ENCODE data around the gene TEAD1. TPM values are rescaled to one million over a fixed set of nuclear protein-coding genes. Genes with fewer than 3 reads are reported as not detected.

Gene TEAD1
- total RNA-seq, 2 experiments from 2014 or later: 0.25 to 0.83 TPM

DNA sequence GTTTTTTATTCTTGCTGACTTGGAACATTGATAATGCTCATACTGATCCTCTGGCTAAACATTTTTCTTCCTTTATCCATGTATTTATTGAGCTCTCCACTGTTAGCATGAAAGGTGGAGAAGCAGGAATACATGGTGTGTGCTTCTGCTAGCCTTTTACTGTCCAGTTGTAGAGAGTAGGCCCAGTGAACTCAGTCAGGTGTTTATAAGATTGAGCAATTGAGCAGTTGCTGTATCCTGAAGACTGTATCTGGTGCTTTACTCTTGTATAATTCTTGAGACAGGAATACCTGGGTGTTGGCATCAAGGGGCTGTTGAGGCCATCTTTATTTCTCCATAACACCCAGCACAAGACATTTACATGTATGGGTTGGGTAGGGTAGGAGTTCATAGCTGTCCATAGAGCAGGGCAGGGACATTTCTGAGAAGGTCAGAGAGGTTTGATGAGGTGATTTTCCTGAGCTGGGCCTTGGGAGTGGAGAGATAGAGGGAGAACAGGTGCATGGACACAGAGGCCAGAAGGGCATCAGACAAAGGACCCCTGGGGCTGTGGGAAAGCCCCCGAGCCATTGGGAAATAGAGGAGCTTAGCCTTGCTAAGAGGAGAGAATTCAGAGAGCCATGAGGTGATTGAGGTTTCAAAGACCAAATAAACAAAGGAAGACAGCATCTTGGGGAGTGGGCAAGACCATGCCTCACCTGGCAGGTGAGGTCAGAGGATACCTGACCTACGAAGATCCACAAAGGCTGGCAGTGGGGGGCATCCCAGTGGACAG is 155.5 kb downstream of the TEAD1 start:
- Mint-ChIP-seq H3K27me3 (peaks cover 53% of the 10 kb centered on the region), H3K4me3 (no peak overlapping the region), H3K36me3 (ENCODE audit: low read depth) (no peaks in the 10 kb centered on the region), H3K9me3 (no peaks in the 10 kb centered on the region), H3K27ac (no peak overlapping the region), H3K4me1 (ENCODE audit: low read depth) (peaks cover 8% of the 10 kb centered on the region)
- ChIA-PET POLR2A (no interaction called here), CTCF (no interaction called here)
- ATAC-seq (no peak), DNase-seq (no peak)
- TF ChIP-seq, protein P1, sequence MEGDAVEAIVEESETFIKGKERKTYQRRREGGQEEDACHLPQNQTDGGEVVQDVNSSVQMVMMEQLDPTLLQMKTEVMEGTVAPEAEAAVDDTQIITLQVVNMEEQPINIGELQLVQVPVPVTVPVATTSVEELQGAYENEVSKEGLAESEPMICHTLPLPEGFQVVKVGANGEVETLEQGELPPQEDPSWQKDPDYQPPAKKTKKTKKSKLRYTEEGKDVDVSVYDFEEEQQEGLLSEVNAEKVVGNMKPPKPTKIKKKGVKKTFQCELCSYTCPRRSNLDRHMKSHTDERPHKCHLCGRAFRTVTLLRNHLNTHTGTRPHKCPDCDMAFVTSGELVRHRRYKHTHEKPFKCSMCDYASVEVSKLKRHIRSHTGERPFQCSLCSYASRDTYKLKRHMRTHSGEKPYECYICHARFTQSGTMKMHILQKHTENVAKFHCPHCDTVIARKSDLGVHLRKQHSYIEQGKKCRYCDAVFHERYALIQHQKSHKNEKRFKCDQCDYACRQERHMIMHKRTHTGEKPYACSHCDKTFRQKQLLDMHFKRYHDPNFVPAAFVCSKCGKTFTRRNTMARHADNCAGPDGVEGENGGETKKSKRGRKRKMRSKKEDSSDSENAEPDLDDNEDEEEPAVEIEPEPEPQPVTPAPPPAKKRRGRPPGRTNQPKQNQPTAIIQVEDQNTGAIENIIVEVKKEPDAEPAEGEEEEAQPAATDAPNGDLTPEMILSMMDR (IDR thresholded peaks at IDR 0.05): no peak
- intact Hi-C loops (cut with micrococcal nuclease): no loop called here

- no peaks in the 10 kb centered on the region for H3K9me3 Mint-ChIP-seq
- POLR2A ChIA-PET: no interaction called here
- H3K27ac Mint-ChIP-seq: no peak overlapping the region
- CTCF ChIA-PET: interaction anchor here (0.8 kb wide), 1 partner anchor 57 kb away, joined by 3 read pairs; no protein-coding TSS in a partner anchor
- no peak overlapping the region for H3K4me3 Mint-ChIP-seq
- peaks cover 55% of the 10 kb centered on the region for H3K27me3 Mint-ChIP-seq
- no peaks in the 10 kb centered on the region for H3K36me3 Mint-ChIP-seq (ENCODE audit: low read depth)
- DNase-seq (no peak), ATAC-seq (no peak)
- intact Hi-C loops (cut with micrococcal nuclease): no loop called here
- peaks cover 8% of the 10 kb centered on the region for H3K4me1 Mint-ChIP-seq (ENCODE audit: low read depth)
- TF ChIP-seq, protein P1 (IDR thresholded peaks at IDR 0.05): no peak
Measured at GRCh38 chr11:12831471-12832202, 157.4 kb downstream of the TEAD1 start.

DNA sequence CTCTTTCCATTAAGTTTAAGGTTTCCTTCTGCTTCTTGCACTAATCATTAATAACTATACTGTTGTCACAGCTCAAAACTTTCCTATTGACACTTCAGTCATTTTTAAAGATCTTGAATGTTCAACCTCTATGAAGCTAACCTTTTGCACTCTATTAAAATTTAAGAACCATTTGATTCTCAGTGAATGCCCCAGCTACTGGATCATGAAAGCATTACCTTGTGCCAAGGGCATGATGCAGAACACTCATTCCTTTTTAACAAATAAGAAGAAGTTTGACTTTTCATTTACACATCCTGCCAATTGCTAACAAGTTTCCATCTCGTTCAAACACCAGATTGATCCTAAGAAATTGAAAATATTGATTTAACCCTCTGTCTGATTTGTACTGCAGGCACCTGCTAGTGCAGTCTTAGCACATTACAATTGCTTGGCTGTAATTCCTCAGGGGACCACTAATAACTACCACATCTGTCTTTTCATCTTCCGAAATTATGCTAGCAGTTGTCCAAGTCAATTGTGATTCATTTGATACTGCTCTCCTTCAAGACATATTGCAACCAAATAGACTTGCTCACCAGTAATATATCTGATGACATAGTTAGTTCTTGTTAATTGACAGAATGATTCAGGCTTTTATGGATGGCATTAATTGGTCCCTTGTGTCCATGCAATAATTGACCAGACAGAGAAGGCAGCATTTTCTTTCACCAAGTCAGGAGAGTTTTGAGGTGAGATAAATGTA is 158.4 kb downstream of the TEAD1 start:
- no peak for ATAC-seq
- ChIA-PET CTCF (interaction anchor here (0.8 kb wide), 2 partner anchors 10 to 56 kb away, joined by 3 read pairs; no protein-coding TSS in a partner anchor), POLR2A (no interaction called here)
- Mint-ChIP-seq H3K36me3 (ENCODE audit: low read depth) (no peaks in the 10 kb centered on the region), H3K9me3 (no peaks in the 10 kb centered on the region), H3K27me3 (peaks cover 49% of the 10 kb centered on the region), H3K4me3 (no peak overlapping the region), H3K27ac (no peak overlapping the region), H3K4me1 (ENCODE audit: low read depth) (peaks cover 8% of the 10 kb centered on the region)
- intact Hi-C loops (cut with micrococcal nuclease): no loop called here
- TF ChIP-seq, protein P1 (IDR thresholded peaks at IDR 0.05): no peak
- no peak for DNase-seq

- TF ChIP-seq, protein P1 (IDR thresholded peaks at IDR 0.05): no peak
- DNase-seq (no peak), ATAC-seq (no peak)
- peaks cover under 1% of the 10 kb centered on the region for H3K4me1 Mint-ChIP-seq (ENCODE audit: low read depth)
- no peaks in the 10 kb centered on the region for H3K36me3 Mint-ChIP-seq (ENCODE audit: low read depth)
- no peak overlapping the region for H3K4me3 Mint-ChIP-seq
- H3K27ac Mint-ChIP-seq: no peak overlapping the region
- POLR2A ChIA-PET: no interaction called here
- intact Hi-C loops (cut with micrococcal nuclease): no loop called here
- H3K27me3 Mint-ChIP-seq: peaks cover 36% of the 10 kb centered on the region
- CTCF ChIA-PET: interaction anchor here (1.1 kb wide), 1 partner anchor 235 kb away, joined by 3 read pairs; no protein-coding TSS in a partner anchor
- H3K9me3 Mint-ChIP-seq: no peaks in the 10 kb centered on the region
Measured at GRCh38 chr11:12834166-12834565, 159.9 kb downstream of the TEAD1 start.
